GM23248 (cell line): ENCODE results near the gene TMEM50B. TPM values are rescaled to one million over a fixed set of nuclear protein-coding genes. Genes with fewer than 3 reads are reported as not detected.

Experiments
- DNase-seq: peaks from one replicate; pipeline ENCODE4 v3.0.0-alpha.2; 2015
- H2AFZ ChIP-seq: fragments of 200-600 bp; sonication (generic); 2 replicates; pipeline ENCODE4 v1.6.1; 2016; ENCODE audit warnings: antibody characterized with exemption
- H3F3A ChIP-seq: fragments of 200-600 bp; sonication (generic); 2 replicates; pipeline ENCODE4 v1.6.1; 2016; ENCODE audit warnings: mild to moderate bottlenecking, antibody characterized with exemption, mixed run types; ENCODE audit not compliant: insufficient read depth
- H3K27ac ChIP-seq: fragments of 200-600 bp; sonication (generic); 2 replicates; pipeline ENCODE4 v1.5.1; 2016; ENCODE audit warnings: mild to moderate bottlenecking
- H3K27me3 ChIP-seq: fragments of 200-600 bp; sonication (generic); replicated peaks from 2 replicates; pipeline ENCODE4 v1.6.1; 2016; ENCODE audit warnings: mild to moderate bottlenecking; ENCODE audit not compliant: insufficient read depth
- H3K36me3 ChIP-seq: fragments of 200-600 bp; sonication (generic); 2 replicates; pipeline ENCODE4 v1.6.1; 2016; ENCODE audit warnings: low read depth, mild to moderate bottlenecking
- H3K4me1 ChIP-seq: fragments of 200-600 bp; sonication (generic); 2 replicates; pipeline ENCODE4 v1.6.1; 2016; ENCODE audit warnings: mild to moderate bottlenecking; ENCODE audit not compliant: insufficient read depth
- H3K4me2 ChIP-seq: fragments of 200-600 bp; sonication (generic); one replicate; pipeline ENCODE4 v1.6.1; 2016; ENCODE audit warnings: mild to moderate bottlenecking; ENCODE audit not compliant: unreplicated experiment
- H3K4me3 ChIP-seq: fragments of 200-600 bp; sonication (generic); 2 replicates; pipeline ENCODE4 v1.5.1; 2016; ENCODE audit warnings: mild to moderate bottlenecking
- H3K79me2 ChIP-seq: fragments of 200-600 bp; sonication (generic); 2 replicates; pipeline ENCODE4 v1.6.1; 2016; ENCODE audit warnings: mild to moderate bottlenecking; ENCODE audit not compliant: insufficient read depth
- H3K9ac ChIP-seq: fragments of 200-600 bp; sonication (generic); 2 replicates; pipeline ENCODE4 v1.6.1; 2016; ENCODE audit warnings: mild to moderate bottlenecking
- H3K9me2 ChIP-seq: fragments of 200-600 bp; sonication (generic); 2 replicates; pipeline ENCODE4 v1.6.1; 2016; ENCODE audit warnings: mixed run types, mild to moderate bottlenecking, moderate library complexity; ENCODE audit not compliant: insufficient read depth
- H3K9me3 ChIP-seq: fragments of 200-600 bp; sonication (generic); one replicate; pipeline ENCODE4 v1.6.1; 2017; ENCODE audit warnings: low read depth
- H4K20me1 ChIP-seq: fragments of 200-600 bp; sonication (generic); 2 replicates; pipeline ENCODE4 v1.6.0; 2016; ENCODE audit not compliant: insufficient read depth
- EZH2 ChIP-seq: fragments of 200-600 bp; sonication (generic); IDR thresholded peaks from 2 replicates; pipeline ENCODE4 v1.6.1; 2018; ENCODE audit warnings: antibody characterized with exemption, mild to moderate bottlenecking; ENCODE audit not compliant: insufficient read depth, poor library complexity, severe bottlenecking
- EZH2phosphoT487 ChIP-seq: fragments of 200-600 bp; sonication (generic); IDR thresholded peaks from 2 replicates; pipeline ENCODE4 v1.6.1; 2018; ENCODE audit warnings: antibody characterized with exemption, moderate library complexity, mild to moderate bottlenecking, low read depth; ENCODE audit not compliant: insufficient read depth
- whole genome bisulfite sequencing, 2 experiments: methylation state at CpG; one replicate each; pipeline ENCODE4 v1.1.6; 2015 to 2017; ENCODE audit warnings: low lambda C conversion rate in 2 of 2, low coverage in 1 of 2; ENCODE audit errors: missing lambda C conversion rate in 2 of 2; 5-methylcytosine and 5-hydroxymethylcytosine counted together
- in situ Hi-C: fragments of 300-500 bp; cut with MboI; formaldehyde crosslinking; loops from 2 replicates; pipeline ENCODE4 v1.15.0; 2020
- polyA plus RNA-seq: library from polyadenylated mRNA; unstranded; fragments of >200 nt; fragmentation: Nextera tagmentation; extraction: Ambion mirVana; gene quantifications from 2 replicates; pipeline ENCODE4 v1.2.1, GENCODE V29; 2016
- total RNA-seq: library from RNA; depleted of rRNA; stranded (reverse); fragments of >200 nt; shearing (Covaris generic); gene quantifications from 2 replicates; pipeline ENCODE4 v1.2.3, GENCODE V29; 2014

TMEM50B gene
- total and polyA plus RNA-seq, 2 experiments from 2014 or later = 35.1 to 43.9 TPM

GRCh38 chr21:33458861-33459260, 20.9 kb downstream of the TMEM50B start:
- Histone ChIP-seq H3K36me3 (peaks cover 15% of the 10 kb centered on the region), H3K4me2 (no peak overlapping the region), H4K20me1 (no peaks in the 10 kb centered on the region), H3K27me3 (no peaks in the 10 kb centered on the region), H3K4me1 (0 out of 2 replicates have a peak, but pooled peaks cover 3% of the 10 kb centered on the region), H3K4me3 (no peak overlapping the region), H3K9me3 (no peaks in the 10 kb centered on the region), H2AFZ (no peak overlapping the region), H3K79me2 (no peaks in the 10 kb centered on the region), H3K9me2 (no peaks in the 10 kb centered on the region), H3K9ac (no peak overlapping the region), H3K27ac (no peak overlapping the region), H3F3A (no peaks in the 10 kb centered on the region)
- peak; percentile 29 for DNase-seq
- in situ Hi-C loops = no loop called here
- 93 to 94% methylated on average over 3 of the region's 3 CpGs for WGBS, 2 experiments
- no peak for TF ChIP-seq EZH2phosphoT487
- no peak for TF ChIP-seq EZH2

- Histone ChIP-seq H3K79me2 (no peaks in the 10 kb centered on the region), H4K20me1 (no peaks in the 10 kb centered on the region), H3K27ac (no peak overlapping the region), H3K9ac (no peak overlapping the region), H3K9me3 (no peaks in the 10 kb centered on the region), H3K9me2 (no peaks in the 10 kb centered on the region), H3K27me3 (no peaks in the 10 kb centered on the region), H3K4me2 (no peak overlapping the region), H3K4me1 (peaks cover 8% of the 10 kb centered on the region), H3F3A (no peaks in the 10 kb centered on the region), H3K4me3 (no peak overlapping the region), H2AFZ (no peak overlapping the region), H3K36me3 (peaks cover 15% of the 10 kb centered on the region)
- no peak for TF ChIP-seq EZH2phosphoT487
- no peak for TF ChIP-seq EZH2
- in situ Hi-C loops = no loop called here
- no peak for DNase-seq
- 92% methylated on average over 6 of the region's 6 CpGs for WGBS, 2 experiments
These were observed 23.9 kb downstream of the TMEM50B start for GRCh38 chr21:33455686-33456446.

GRCh38 chr21:33452362-33452761, 27.4 kb downstream of the TMEM50B start:
- Histone ChIP-seq H3K4me3 (no peak overlapping the region), H3K27me3 (no peaks in the 10 kb centered on the region), H3K36me3 (peaks cover 9% of the 10 kb centered on the region; the same call in 1 of the 2 replicates), H3K4me2 (no peak overlapping the region), H3K9ac (no peak overlapping the region), H3K27ac (no peak overlapping the region), H3K4me1 (peaks cover 5% of the 10 kb centered on the region), H2AFZ (no peak overlapping the region), H3K9me2 (no peaks in the 10 kb centered on the region), H3K79me2 (no peaks in the 10 kb centered on the region), H3F3A (no peaks in the 10 kb centered on the region), H4K20me1 (no peaks in the 10 kb centered on the region), H3K9me3 (no peaks in the 10 kb centered on the region)
- no peak for DNase-seq
- TF ChIP-seq EZH2 (no peak), EZH2phosphoT487 (no peak)
- WGBS, 2 experiments = 84 to 92% methylated on average over 3 of the region's 3 CpGs
- in situ Hi-C loops = no loop called here

GRCh38 chr21:33451634-33452071, 28.1 kb downstream of the TMEM50B start:
- H3F3A ChIP-seq = no peaks in the 10 kb centered on the region
- no peak overlapping the region for H3K4me3 ChIP-seq
- H3K36me3 ChIP-seq = peaks cover 9% of the 10 kb centered on the region; the same call in 1 of the 2 replicates
- in situ Hi-C loops = no loop called here
- no peak overlapping the region for H3K4me2 ChIP-seq
- H3K9ac ChIP-seq = no peak overlapping the region; the same call in 1 of the 2 replicates
- no peaks in the 10 kb centered on the region for H3K27me3 ChIP-seq
- no peak overlapping the region for H3K27ac ChIP-seq
- WGBS, 2 experiments = 22 to 50% methylated on average over 1 of the region's 1 CpG
- H3K4me1 ChIP-seq = peaks cover 5% of the 10 kb centered on the region
- H3K79me2 ChIP-seq = no peaks in the 10 kb centered on the region
- no peaks in the 10 kb centered on the region for H3K9me2 ChIP-seq
- H4K20me1 ChIP-seq = no peaks in the 10 kb centered on the region
- no peak overlapping the region for H2AFZ ChIP-seq
- DNase-seq = peak; percentile 38
- no peaks in the 10 kb centered on the region for H3K9me3 ChIP-seq
- TF ChIP-seq EZH2 (no peak), EZH2phosphoT487 (no peak)
